Mononuclear cell (primary cell): Measurements from ENCODE around the gene GLB1L2. TPM values are rescaled to one million over a fixed set of nuclear protein-coding genes. Genes with fewer than 3 reads are reported as not detected.
"Not testable (repeated sequence)": the region's sequence is repeated elsewhere in the genome, so short reads cannot be mapped to it uniquely, and the experiment has no call there.

Experiments
- H3K27me3 ChIP-seq: 2 replicates; pipeline ENCODE4 v1.6.0; 2011; ENCODE audit warnings: low read length, control low read depth; ENCODE audit not compliant: insufficient read depth
- H3K4me1 ChIP-seq: 2 replicates; pipeline ENCODE4 v1.5.1; 2011; ENCODE audit warnings: mild to moderate bottlenecking, low read length, control low read depth; ENCODE audit not compliant: insufficient read depth
- H3K4me3 ChIP-seq: 2 replicates; pipeline ENCODE4 v1.5.1; 2011; ENCODE audit warnings: mild to moderate bottlenecking, low read length, moderate library complexity
- H3K9me3 ChIP-seq: 2 replicates; pipeline ENCODE4 v1.5.1; 2011; ENCODE audit warnings: low read depth, mild to moderate bottlenecking, control low read depth, low read length
- total RNA-seq: library from RNA; depleted of rRNA; stranded (reverse); fragments of >200 nt; gene quantifications from one replicate; pipeline ENCODE4 v1.2.3, GENCODE V29; 2012

Gene GLB1L2
- 0.42 TPM for total RNA-seq

GRCh38 chr11:134331354-134332188, at the start of gene GLB1L2:
TSS of gene GLB1L2 (plus strand) at chr11:134331988. CDS start at chr11:134332062, 74 bp downstream.
- H3K27me3 ChIP-seq, result peaks cover 29% of the 10 kb centered on the region
- H3K4me1 ChIP-seq, result peaks cover 8% of the 10 kb centered on the region
- H3K9me3 ChIP-seq, result no peaks in the 10 kb centered on the region
- peak within 1 kb of the TSS; percentile 36 for H3K4me3 ChIP-seq

DNA sequence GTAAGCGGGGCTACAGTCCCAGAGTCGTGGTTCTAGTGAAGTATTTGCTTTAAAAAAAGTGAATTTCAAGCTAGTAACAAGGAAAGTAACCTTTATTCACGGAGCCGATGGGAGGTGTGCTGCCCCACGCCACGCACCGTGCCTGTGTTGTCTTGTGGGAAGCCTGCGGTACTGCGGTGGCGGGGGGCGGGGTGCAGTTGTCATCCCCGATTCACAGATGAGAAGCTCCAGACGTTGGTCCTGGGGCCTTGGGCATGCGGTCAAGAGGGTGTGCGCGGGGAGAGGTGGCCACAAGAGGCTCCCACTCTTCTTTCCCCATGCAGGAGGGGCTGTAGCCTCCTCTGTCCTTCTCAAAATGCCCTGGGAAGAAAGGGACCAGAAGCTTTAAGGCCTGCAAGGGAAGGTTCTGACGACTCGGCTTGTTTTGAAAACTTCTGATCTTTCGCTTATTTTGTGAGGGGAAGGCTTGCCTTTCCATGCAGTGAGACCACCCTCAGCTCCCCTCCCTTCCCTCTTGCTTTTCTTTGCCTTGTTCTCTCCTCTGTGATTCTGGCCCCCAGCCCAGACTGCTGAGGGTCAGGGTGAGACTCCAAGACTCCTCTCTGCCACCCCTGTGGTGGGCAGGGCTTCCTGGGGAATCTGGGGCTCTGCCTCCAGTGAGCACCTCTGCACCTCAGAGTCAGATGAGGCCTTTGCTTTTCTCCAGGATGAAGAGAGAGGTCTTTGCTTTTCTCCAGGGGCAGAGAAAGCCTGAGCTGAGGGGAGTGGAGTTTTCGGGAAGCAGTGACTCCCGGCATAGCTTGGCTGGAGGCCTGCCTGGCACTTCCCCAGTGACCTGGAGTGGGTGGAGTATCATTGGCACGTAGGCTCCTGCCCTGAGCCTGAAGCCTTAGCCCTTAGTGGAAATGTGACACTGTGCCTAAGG, 49.4 kb upstream of the GLB1L2 start:
- Histone ChIP-seq H3K4me1 (peaks cover under 1% of the 10 kb centered on the region), H3K4me3 (no peak overlapping the region)

GRCh38 chr11:134283461-134284230, 48.1 kb upstream of the GLB1L2 start:
- peaks cover 20% of the 10 kb centered on the region for H3K27me3 ChIP-seq
- H3K9me3 ChIP-seq, result no peaks in the 10 kb centered on the region
- H3K4me1 ChIP-seq, result no peaks in the 10 kb centered on the region
- H3K4me3 ChIP-seq, result no peak overlapping the region

More for the DNA sequence above, 49.4 kb upstream of the GLB1L2 start:
- Histone ChIP-seq H3K27me3 (peaks cover 32% of the 10 kb centered on the region), H3K9me3 (no peaks in the 10 kb centered on the region)

DNA sequence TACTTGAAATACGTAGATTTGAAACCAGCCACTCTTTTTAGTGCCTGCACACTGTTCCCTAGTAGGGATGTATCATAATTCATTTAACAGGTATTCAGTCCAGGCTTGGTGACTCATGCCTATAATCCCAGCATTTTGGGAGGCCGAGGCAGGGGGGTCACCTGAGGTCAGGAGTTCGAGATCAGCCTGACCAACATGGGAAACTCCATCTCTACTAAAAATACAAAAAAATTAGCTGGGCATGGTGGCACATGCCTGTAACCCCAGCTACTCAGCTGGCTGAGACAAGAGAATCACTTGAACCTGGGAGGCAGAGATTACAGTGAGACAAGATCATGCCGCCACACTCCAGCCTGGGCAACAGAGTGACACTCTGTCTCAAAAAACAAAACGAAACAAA, 47.4 kb upstream of the GLB1L2 start:
- not testable (repeated sequence) for H3K9me3 ChIP-seq, H3K4me1 ChIP-seq, H3K4me3 ChIP-seq
- H3K27me3 ChIP-seq, result peaks cover 14% of the 10 kb centered on the region

DNA sequence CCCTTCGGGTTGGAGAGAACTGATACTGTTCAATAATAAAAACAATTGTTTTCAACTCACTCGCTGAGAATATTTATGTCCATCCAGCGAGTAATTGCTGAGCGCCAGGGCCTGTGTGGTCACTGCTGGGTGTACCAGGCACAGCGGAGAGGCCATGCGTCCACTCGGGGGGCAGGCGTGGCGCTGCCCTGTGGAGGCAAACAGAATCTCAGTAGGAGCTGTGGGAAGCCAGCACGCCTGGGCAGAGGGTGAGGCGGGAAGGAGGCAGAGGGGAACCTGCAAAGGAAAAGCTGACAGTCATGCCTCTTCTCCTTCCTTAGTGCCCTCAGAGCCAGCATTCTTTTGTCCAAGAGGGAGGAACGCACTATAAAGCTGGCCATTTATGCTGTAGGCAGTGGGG, 44.2 kb upstream of the GLB1L2 start:
- Histone ChIP-seq H3K9me3 (no peaks in the 10 kb centered on the region), H3K4me1 (no peaks in the 10 kb centered on the region), H3K4me3 (no peak overlapping the region), H3K27me3 (no peaks in the 10 kb centered on the region)

DNA sequence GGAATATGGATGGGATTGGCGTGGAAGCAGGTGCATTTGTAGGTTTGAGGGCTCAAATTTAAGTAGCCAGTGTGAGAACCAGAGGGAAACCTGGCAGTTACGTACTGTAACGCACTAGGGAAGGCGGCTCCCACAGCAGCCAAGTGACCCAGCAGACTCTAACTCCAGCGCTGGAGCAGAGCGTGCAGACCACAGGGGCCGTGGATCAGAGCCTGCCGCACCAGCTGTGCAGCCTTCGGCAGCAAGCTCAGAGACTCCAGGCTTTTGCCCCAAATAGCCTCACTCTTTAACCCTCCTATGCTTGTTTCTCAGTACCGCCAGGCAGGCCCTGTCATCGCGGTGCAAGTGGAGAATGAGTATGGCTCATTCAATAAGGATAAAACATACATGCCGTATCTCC, 43.3 kb upstream of the GLB1L2 start:
- Histone ChIP-seq H3K27me3 (no peaks in the 10 kb centered on the region), H3K4me1 (no peaks in the 10 kb centered on the region), H3K9me3 (no peaks in the 10 kb centered on the region), H3K4me3 (no peak overlapping the region)

- Histone ChIP-seq H3K9me3 (no peaks in the 10 kb centered on the region), H3K4me1 (no peaks in the 10 kb centered on the region), H3K4me3 (no peak overlapping the region), H3K27me3 (no peaks in the 10 kb centered on the region)
Observed at GRCh38 chr11:134289167-134289566, 42.6 kb upstream of the GLB1L2 start.

DNA sequence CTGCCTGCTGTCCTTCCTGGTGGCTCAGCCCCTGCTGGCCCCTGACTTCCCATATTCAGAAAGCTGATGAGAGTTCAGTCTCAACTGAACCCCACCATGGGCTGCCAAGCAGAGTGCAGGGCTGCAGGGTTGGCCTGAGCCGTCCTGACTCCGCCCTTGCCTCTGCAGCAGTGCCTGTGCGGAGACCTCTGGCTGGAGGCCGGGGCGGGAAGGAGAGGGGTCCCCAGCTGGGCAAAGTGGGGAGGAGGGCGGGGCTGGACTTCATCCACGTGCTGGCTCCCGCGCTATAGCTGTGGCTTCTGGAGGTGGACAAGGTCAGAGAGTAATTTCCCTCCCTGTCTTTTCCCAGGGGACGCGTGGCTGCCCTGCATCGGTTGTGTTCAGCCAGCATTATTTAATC, 42.0 kb upstream of the GLB1L2 start:
- H3K9me3 ChIP-seq, result no peaks in the 10 kb centered on the region
- H3K4me1 ChIP-seq, result no peaks in the 10 kb centered on the region
- no peaks in the 10 kb centered on the region for H3K27me3 ChIP-seq
- H3K4me3 ChIP-seq, result no peak overlapping the region

DNA sequence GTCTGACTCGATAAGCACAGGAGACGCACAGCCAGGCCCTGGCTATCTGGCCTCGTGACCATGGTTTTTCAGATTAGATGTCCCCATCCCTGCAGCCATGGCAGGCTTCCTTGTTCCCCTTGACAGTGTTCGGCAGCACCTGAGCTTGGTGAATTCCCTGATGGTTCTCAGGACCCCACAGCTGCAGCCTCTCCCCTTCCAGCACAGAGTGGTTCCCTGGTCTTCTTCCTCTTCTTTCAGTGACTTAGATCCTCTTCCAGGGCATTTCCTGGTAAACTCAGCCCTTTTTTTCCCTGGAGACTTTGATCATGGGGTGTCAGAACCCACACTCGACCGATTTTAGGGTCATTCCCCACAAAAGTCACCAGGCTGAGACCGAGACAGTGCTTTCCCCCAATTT, 41.1 kb upstream of the GLB1L2 start:
- H3K27me3 ChIP-seq, result no peaks in the 10 kb centered on the region
- H3K4me1 ChIP-seq, result no peaks in the 10 kb centered on the region
- H3K9me3 ChIP-seq, result no peaks in the 10 kb centered on the region
- H3K4me3 ChIP-seq, result no peak overlapping the region

- Histone ChIP-seq H3K27me3 (no peaks in the 10 kb centered on the region), H3K9me3 (no peaks in the 10 kb centered on the region), H3K4me3 (no peak overlapping the region), H3K4me1 (no peaks in the 10 kb centered on the region)
Observed at GRCh38 chr11:134291196-134291595, 40.6 kb upstream of the GLB1L2 start.

- Histone ChIP-seq H3K9me3 (no peaks in the 10 kb centered on the region), H3K27me3 (no peaks in the 10 kb centered on the region), H3K4me3 (no peak overlapping the region), H3K4me1 (no peaks in the 10 kb centered on the region)
Observed at GRCh38 chr11:134292661-134293060, 39.1 kb upstream of the GLB1L2 start.

- no peaks in the 10 kb centered on the region for H3K4me1 ChIP-seq
- H3K27me3 ChIP-seq, result no peaks in the 10 kb centered on the region
- no peaks in the 10 kb centered on the region for H3K9me3 ChIP-seq
- H3K4me3 ChIP-seq, result no peak overlapping the region
Observed at GRCh38 chr11:134293119-134294113, 38.4 kb upstream of the GLB1L2 start.

GRCh38 chr11:134294664-134295063, 37.1 kb upstream of the GLB1L2 start:
- no peaks in the 10 kb centered on the region for H3K4me1 ChIP-seq
- no peak overlapping the region for H3K4me3 ChIP-seq
- no peaks in the 10 kb centered on the region for H3K27me3 ChIP-seq
- no peaks in the 10 kb centered on the region for H3K9me3 ChIP-seq

GRCh38 chr11:134312223-134312622, 19.6 kb upstream of the GLB1L2 start:
- no peaks in the 10 kb centered on the region for H3K4me1 ChIP-seq
- peaks cover 10% of the 10 kb centered on the region for H3K9me3 ChIP-seq
- peaks cover 4% of the 10 kb centered on the region for H3K27me3 ChIP-seq

More at GRCh38 chr11:134312223-134312622, 19.6 kb upstream of the GLB1L2 start:
- no peak overlapping the region for H3K4me3 ChIP-seq
